Ectodermal cell (in vitro differentiated cells): Measurements from ENCODE around the gene TM9SF3.

Experiments
- H3K27ac ChIP-seq: 2 replicates; pipeline ENCODE4 v1.7.0; 2013; ENCODE audit warnings: mild to moderate bottlenecking, low read depth, low read length; ENCODE audit not compliant: insufficient read depth, poor library complexity, severe bottlenecking
- H3K27me3 ChIP-seq: 2 replicates; pipeline ENCODE4 v1.7.0; 2013; ENCODE audit warnings: mild to moderate bottlenecking, low read length; ENCODE audit not compliant: insufficient read depth, control insufficient read depth, poor library complexity, severe bottlenecking
- H3K36me3 ChIP-seq: one replicate; pipeline ENCODE4 v1.7.0; 2013; ENCODE audit warnings: low read length; ENCODE audit not compliant: control insufficient read depth, insufficient read depth
- H3K4me1 ChIP-seq: one replicate; pipeline ENCODE4 v1.7.0; 2013; ENCODE audit warnings: low read length; ENCODE audit not compliant: control insufficient read depth, insufficient read depth
- H3K4me3 ChIP-seq: 2 replicates; pipeline ENCODE4 v1.7.0; 2013; ENCODE audit warnings: low read depth, low read length, control low read depth; ENCODE audit not compliant: insufficient read depth
- H3K9me3 ChIP-seq: 2 replicates; pipeline ENCODE4 v1.7.0; 2013; ENCODE audit warnings: mild to moderate bottlenecking, low read length, moderate library complexity; ENCODE audit not compliant: control insufficient read depth
- WGBS, 2 experiments: methylation state at CpG; one replicate each; pipeline ENCODE4 v1.1.7; 2013; ENCODE audit warnings: missing lambda C conversion rate in 2 of 2; 5-methylcytosine and 5-hydroxymethylcytosine counted together

Gene TM9SF3

GRCh38 chr10:96606216-96606615 is 19.4 kb upstream of the TM9SF3 start:
- 83 to 85% methylated on average over 4 of the region's 4 CpGs for WGBS, 2 experiments
- H3K27ac ChIP-seq: no peak overlapping the region
- no peak overlapping the region for H3K4me3 ChIP-seq

GRCh38 chr10:96600337-96600736 is 13.5 kb upstream of the TM9SF3 start:
- Histone ChIP-seq H3K4me3 (no peak overlapping the region), H3K27me3 (no peaks in the 10 kb centered on the region), H3K9me3 (no peaks in the 10 kb centered on the region), H3K36me3 (no peaks in the 10 kb centered on the region), H3K27ac (no peak overlapping the region), H3K4me1 (no peaks in the 10 kb centered on the region)
- 91 to 97% methylated on average over 4 of the region's 4 CpGs for WGBS, 2 experiments

More at GRCh38 chr10:96606216-96606615, 19.4 kb upstream of the TM9SF3 start:
- Histone ChIP-seq H3K36me3 (no peaks in the 10 kb centered on the region), H3K9me3 (no peaks in the 10 kb centered on the region), H3K27me3 (no peaks in the 10 kb centered on the region), H3K4me1 (no peaks in the 10 kb centered on the region)

- H3K4me1 ChIP-seq: no peaks in the 10 kb centered on the region
- H3K27ac ChIP-seq: no peak overlapping the region
- H3K36me3 ChIP-seq: no peaks in the 10 kb centered on the region
- no peak overlapping the region for H3K4me3 ChIP-seq
- H3K9me3 ChIP-seq: no peaks in the 10 kb centered on the region
- H3K27me3 ChIP-seq: no peaks in the 10 kb centered on the region
- WGBS, 2 experiments: 89 to 91% methylated on average over 4 of the region's 4 CpGs
Measured at GRCh38 chr10:96598846-96599245, 12.0 kb upstream of the TM9SF3 start.

- WGBS, 2 experiments: 89 to 92% methylated on average over 1 of the region's 1 CpG
- no peak overlapping the region for H3K4me3 ChIP-seq
- H3K27ac ChIP-seq: no peak overlapping the region
- no peaks in the 10 kb centered on the region for H3K27me3 ChIP-seq
- H3K36me3 ChIP-seq: no peaks in the 10 kb centered on the region
- H3K9me3 ChIP-seq: no peaks in the 10 kb centered on the region
- H3K4me1 ChIP-seq: no peaks in the 10 kb centered on the region
Measured at GRCh38 chr10:96596422-96597407, 9.9 kb upstream of the TM9SF3 start.

- H3K27me3 ChIP-seq: no peaks in the 10 kb centered on the region
- 91 to 94% methylated on average over 4 of the region's 4 CpGs for WGBS, 2 experiments
- no peaks in the 10 kb centered on the region for H3K4me1 ChIP-seq
- H3K4me3 ChIP-seq: no peak overlapping the region
- no peak overlapping the region for H3K27ac ChIP-seq
- no peaks in the 10 kb centered on the region for H3K36me3 ChIP-seq
- no peaks in the 10 kb centered on the region for H3K9me3 ChIP-seq
Measured at GRCh38 chr10:96595741-96596140, 8.9 kb upstream of the TM9SF3 start.

- H3K4me1 ChIP-seq: no peaks in the 10 kb centered on the region
- no peak overlapping the region for H3K4me3 ChIP-seq
- no peak overlapping the region for H3K27ac ChIP-seq
- H3K27me3 ChIP-seq: no peaks in the 10 kb centered on the region
- H3K36me3 ChIP-seq: no peaks in the 10 kb centered on the region
- H3K9me3 ChIP-seq: no peaks in the 10 kb centered on the region
- 86% methylated on average over 1 of the region's 1 CpG; no CpG with 5 or more reads in 1 of the 2 experiments for WGBS, 2 experiments
Measured at GRCh38 chr10:96591946-96592345, 5.1 kb upstream of the TM9SF3 start.

- Histone ChIP-seq H3K36me3 (no peaks in the 10 kb centered on the region), H3K27ac (no peak overlapping the region), H3K27me3 (no peaks in the 10 kb centered on the region), H3K4me3 (no peak overlapping the region), H3K4me1 (peaks cover 8% of the 10 kb centered on the region), H3K9me3 (no peaks in the 10 kb centered on the region)
- WGBS, 2 experiments: 93 to 95% methylated on average over 4 to 5 of the region's 5 CpGs
Measured at GRCh38 chr10:96588616-96589419, 2.0 kb upstream of the TM9SF3 start.

- 86 to 90% methylated on average over 4 of the region's 4 CpGs for WGBS, 2 experiments
- H3K4me3 ChIP-seq: no peak overlapping the region
- no peak overlapping the region for H3K27ac ChIP-seq
- no peaks in the 10 kb centered on the region for H3K9me3 ChIP-seq
- peaks cover 8% of the 10 kb centered on the region for H3K4me1 ChIP-seq
- H3K36me3 ChIP-seq: no peaks in the 10 kb centered on the region
- no peaks in the 10 kb centered on the region for H3K27me3 ChIP-seq
Measured at GRCh38 chr10:96588060-96588554, 1.3 kb upstream of the TM9SF3 start.

- no peaks in the 10 kb centered on the region for H3K36me3 ChIP-seq
- peak overlapping the region; percentile 94 for H3K4me3 ChIP-seq
- WGBS, 2 experiments: 23% methylated on average over 25 of the region's 25 CpGs
- no peaks in the 10 kb centered on the region for H3K9me3 ChIP-seq
- no peaks in the 10 kb centered on the region for H3K27me3 ChIP-seq
- H3K27ac ChIP-seq: peak overlapping the region; percentile 93
- peaks cover 8% of the 10 kb centered on the region for H3K4me1 ChIP-seq
Measured at GRCh38 chr10:96587264-96588059, 650 bp upstream of the TM9SF3 start.
